HL-60/S4 treated with phorbol 12-myristate 13-acetate at 8.2 ng/mL for 4 days and 3 days (cell line): ENCODE data around the gene NRGN.

Experiments
- in situ Hi-C: fragments of 300-500 bp; cut with MboI; formaldehyde crosslinking; loops from 2 replicates; pipeline ENCODE4 v1.15.0; 2022; ENCODE audit warnings: low sequenced_read_pairs

The NRGN gene

DNA sequence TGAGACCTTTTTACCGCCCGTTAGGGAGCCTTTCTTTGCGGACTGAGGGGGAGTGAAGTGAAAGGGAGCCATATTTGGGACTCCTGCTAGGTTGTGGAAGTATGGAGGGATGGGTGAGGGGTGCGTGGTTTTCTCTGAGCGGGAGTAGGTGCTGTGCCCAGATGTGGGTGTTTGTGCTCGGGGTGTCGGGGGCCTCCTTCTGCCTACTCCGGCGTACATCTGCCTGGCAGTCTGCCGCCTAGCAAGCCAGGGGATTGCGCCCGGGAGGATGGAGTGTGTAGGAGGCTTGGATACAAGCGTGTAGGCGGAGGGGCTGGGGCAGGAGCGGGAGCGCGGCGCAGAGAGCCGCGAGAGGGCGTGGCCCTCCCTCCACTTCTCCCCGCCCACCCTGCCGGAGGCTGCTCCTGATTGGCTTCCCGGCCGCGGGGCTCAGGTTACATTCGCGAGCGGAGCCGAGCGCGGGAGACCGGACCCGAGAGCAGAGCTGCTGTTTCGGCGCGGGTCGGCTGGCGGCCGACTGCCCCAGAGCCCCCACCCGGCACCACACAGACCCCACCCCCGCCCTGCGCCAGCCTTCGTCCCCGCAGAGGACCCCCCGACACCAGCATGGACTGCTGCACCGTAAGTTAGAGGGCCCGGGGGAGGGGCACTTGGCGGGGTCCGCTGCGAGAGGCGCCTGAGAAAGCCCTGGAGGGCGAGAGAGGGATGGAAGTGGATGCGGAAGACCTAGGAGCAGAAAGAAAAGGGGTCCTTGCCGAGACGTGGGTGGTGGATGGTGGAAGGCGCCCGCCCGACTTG, at the start of gene NRGN:
TSS of gene NRGN (plus strand) at position 464 of the 798 bp plus-strand sequence. CDS start at position 607, 143 bp downstream.
- in situ Hi-C loops: loop anchor here (10.0 kb wide), 1 partner anchor 65 kb away; the partner anchor contains the start of genes SIAE and SPA17

DNA sequence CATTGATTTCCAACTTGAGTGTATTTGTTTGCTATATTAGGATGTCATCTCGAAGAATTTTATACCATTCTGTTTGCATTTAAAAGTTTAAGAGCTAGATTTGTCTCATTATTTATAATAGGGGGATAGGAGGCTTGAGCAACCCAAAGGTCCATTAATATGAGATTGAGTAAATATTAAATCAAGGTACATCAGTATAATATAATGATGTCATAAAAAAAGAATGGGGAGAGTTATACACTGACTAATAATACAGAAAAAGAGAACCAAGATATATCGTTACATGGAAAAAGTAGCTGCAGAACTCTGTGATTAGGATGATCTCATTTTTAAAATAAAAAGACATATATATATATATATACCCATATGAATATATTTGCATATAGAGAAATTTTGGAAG, 46.6 kb upstream of the NRGN start:
- in situ Hi-C loops: no loop called here

DNA sequence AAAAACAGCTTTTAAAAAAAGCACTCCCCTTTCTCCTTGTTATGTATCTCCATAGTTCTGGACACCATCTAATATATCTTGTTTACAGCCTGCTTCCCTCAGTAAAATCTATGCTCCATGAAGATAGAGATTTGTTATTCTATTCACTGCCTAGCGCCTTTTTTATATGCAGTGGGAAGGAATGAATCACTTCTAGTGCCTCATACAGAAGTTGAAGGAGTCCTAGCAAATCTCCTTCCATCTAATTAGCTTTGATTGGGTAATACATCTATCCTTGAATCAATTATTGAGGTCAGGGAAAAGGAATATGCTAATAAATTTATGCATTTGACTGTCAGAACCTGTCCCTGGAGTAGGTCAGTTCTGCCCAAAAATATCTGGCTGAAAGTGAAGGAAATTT, 40.2 kb upstream of the NRGN start:
- in situ Hi-C loops: no loop called here

DNA sequence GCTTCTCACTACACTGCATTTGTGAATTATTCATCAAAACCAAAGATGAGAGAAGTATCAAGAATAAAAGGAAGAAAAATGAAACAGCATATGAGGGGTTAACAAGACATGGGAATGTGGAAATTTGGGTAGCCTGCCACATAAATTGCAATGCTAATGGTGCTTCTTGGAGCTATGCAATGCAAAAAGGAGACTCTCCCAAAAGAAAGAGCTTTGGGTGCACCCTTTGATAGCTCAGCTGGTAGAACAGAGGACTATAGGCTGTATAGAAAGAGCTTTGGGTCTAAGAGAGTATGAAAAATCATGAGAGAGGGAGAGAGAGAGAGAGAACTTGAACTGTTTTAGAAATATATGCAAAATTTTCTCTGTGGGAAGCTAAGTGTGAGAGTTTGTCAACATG, 39.7 kb upstream of the NRGN start:
- in situ Hi-C loops: no loop called here

DNA sequence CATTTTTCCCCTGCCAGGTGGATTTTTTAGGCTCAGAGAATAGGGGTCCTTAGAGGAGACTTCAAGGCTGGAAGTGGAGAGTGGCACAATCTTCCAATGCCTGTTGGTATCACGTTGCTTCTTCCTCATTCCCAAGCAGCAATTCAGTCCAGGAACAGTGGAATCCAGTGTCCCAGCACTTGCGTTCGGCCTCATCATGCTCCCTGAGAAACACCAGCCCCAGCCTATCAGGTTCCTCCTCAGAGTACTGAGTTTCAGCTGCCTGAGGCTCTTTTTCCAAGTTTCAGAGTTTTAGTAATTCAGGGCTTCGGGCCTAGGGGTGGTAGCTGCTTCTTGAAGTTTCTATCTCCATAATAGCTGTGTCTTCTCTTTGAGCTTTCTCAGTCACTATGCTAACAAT, 31.9 kb upstream of the NRGN start:
- in situ Hi-C loops: no loop called here

DNA sequence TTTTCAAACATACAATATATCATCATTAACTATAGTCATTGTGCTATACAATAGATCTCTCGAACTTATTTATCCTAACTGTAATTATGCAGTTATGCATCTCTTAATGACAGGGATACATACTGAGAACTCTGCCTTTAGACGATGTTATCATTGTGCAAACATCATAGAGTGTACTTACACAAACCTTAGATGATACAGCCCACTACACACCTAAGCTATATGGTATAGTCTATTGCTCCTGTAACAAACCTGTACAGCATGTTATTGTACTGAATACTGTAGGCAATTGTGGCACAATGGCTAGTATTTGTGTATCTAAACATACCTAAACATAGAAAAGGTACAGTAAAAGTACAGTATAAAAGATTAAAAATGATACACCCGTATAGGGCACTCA, 27.4 kb upstream of the NRGN start:
- in situ Hi-C loops: no loop called here

DNA sequence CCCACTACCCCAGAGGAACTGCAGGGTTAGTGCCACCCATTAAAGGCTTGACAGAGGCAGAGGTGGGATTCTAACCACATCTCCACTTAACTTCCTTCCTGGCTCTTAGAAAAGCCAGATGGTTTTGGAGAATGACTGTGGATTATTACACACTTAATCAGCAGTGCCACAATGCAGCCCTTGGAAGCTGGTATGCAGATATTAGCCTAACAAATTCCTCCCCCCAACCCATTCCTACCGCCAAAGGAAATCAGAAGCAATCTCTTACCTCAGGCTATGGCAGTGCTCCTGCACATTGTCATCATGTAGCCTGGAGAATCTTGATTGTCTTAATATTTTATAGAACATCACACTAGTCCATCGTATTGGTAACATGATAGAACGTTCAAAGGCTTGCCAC, 23.2 kb upstream of the NRGN start:
- in situ Hi-C loops: no loop called here

DNA sequence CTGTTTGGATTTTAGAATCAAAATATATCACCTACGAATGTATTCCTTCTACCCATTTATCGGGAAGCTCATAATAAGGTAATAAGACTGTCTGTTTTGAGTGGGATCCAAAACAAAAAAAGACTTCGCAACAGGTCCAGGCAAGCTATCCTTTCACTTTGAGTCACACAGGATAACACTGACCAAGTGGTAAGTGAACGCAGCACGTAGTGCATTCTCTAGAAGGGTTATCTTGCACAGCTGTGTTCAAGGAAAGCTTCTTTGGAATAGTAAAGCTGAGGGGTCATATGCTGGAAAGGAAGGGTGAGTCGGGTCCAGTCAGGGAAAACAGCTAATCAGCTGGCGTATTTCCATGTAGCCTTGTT, 22.3 kb upstream of the NRGN start:
- in situ Hi-C loops: no loop called here

DNA sequence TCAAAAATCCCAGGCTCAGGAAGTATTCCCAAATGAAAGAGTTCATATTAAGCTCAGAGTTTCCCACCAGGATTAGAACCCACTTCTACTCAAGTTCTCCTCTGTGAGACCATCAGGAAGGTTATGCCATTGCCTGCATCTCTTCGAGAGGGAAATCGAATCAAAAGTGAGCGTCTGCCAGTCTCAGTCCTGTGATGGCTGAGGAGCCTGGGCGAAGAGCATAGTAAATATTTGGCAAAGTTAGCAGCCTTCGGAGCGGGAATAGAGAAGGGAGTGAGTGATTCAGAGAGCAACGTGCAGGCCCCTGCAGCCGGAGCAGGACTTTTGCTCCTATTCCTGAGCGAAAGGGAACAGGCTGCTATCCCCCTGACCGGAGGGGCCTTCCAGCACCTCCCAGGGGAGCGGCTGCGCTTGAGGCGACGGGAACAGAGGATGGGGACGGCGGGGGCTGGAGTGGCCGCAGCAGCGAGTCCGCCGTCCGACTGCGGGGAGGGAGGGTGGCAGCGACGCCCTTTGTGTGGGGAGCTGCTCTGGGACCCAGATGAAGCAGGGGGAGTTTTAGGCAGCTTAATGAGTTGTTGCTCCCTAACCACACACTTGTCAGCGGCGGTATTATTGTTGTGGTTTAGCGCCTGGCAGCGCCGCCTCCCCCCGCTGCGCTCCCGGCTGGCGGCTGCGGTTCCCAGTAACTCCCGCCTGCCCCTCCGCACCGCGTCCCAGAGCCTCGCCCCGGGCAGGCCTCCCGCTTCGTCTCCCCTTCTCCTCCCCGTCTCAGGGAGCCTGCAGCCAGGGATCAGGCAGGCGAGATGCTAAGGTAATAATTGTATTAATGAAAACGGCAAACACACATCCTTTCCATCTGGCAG, 21.7 kb upstream of the NRGN start:
- in situ Hi-C loops: no loop called here

DNA sequence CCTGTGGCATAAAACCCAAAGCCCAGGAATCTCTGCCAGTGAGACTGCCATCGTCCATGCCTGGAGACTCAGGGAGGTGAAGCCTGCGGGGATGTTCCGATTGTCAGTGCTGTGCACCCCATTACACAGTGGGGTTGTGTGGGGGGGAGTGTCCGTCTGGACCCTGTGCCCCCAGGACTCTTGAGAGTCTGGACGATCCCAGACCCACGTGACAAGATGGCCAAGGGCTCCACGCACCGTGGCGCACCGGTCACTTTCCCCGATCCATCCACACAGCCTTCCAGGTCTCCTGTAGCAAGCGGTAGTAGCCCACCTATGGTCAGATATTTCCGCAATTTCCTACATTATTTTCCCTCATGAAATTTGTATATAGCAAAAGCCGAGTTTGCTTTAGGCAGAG, 20.9 kb upstream of the NRGN start:
- in situ Hi-C loops: no loop called here

DNA sequence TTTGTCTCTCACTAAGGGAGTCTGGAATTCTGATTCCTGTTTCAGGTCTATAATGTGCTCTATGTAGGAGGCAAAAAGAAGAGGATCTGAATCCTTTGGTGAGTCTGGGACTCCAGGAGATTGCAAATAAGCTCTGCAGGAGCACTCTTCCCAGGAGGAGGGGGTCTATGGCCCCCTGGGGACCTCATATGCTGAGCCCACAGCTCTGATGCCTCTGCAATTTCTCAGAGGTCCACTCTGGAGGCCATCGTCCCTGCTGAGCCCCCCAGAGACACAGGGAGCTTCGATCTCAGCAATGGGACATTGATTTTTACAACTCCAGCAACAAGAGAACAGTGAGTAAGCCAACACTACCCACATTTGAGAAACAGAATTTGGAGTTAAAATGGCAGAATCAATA, 20.2 kb upstream of the NRGN start:
- in situ Hi-C loops: no loop called here

DNA sequence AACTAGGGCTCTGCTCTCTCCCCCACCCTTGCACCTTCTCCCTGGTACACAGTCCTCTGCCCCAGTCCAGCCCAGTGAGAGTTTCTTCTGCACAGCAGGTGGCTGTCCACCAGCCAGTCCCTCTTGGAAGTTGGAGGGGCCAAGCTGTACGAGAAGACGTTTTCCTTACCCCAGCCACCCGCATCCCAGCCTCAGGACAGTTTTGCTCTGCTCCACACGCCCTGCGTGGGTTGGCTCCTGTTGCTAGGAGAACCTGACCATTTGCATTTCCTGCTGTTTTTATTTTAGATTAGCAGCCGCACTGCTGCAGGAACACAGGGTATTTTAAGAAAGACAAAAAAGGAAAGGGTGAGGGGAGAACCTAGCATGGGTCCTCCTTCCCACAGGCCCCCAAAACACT, 17.6 kb upstream of the NRGN start:
- in situ Hi-C loops: no loop called here

DNA sequence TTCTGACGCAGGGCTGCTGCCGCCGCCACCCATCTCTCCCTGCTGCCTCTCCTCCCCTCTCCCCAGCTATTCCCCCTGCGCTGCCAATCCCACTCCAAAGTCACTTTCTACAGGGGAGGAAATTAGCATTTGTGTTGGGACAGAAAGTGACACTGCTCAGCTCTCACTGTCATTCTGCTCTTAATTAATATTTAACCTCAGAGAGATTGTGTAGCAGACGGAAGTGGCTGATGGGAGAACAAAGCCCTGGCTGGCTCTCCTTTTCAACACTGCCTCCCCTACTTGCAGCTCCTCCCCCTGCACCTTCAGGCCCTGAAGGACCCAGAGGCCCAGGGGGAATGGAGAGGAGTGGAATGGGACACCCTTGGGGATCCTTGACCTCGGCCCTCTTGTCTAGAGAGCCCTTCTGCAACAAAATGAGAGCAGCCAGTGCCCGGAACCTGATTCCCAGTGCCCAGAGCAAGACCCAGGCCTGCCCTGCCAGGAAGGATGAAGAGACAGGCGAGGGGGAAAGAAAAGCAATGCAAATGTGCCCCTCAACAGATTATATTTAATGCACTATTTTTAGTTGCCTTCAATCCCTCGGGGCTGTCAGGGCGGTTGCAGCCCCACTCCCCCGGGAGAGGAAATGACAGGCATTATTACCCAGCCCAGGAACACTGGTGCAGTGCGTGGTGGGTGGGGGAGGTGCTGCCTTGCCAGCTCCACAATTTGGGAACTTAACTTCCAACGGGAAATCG, 14.6 kb upstream of the NRGN start:
- in situ Hi-C loops: no loop called here

DNA sequence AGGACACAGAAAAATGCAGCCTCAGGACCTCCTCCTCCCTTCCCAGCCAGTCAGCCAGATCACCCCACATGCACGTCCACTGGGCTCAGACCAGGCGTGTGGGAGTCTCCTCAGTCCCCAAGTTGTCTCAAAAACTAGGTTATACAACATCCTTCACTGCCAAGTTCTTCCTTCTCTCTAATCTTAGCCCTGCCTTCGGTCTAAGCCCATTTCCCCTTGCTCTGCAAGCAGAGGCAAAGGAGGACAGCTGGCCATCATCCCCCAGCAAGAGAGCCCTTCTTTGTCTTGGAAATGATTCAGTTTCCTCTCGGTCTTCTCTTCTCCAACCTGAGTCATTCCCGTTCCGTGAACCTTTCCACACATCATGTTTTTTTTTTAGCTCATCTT, 14.0 kb upstream of the NRGN start:
- in situ Hi-C loops: no loop called here

DNA sequence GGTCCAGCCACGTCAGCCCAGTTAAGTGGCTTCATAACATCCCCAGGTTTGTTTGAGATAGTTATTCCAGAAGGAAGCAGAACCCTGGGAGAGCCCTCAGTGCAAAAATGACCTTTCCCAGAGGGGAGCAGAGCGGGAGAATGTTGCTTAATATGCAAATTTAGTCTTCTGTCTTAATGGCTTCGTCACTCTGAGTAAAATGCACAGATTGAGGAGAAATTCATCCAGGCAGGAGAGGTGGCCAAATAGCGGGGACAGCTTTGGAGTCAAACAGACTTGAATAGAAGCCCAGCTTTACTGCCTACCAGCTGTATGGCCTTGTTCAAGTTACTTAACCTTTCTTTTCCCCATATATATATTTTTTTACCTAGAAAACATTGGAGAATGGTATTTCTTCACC, 12.3 kb upstream of the NRGN start:
- in situ Hi-C loops: no loop called here

DNA sequence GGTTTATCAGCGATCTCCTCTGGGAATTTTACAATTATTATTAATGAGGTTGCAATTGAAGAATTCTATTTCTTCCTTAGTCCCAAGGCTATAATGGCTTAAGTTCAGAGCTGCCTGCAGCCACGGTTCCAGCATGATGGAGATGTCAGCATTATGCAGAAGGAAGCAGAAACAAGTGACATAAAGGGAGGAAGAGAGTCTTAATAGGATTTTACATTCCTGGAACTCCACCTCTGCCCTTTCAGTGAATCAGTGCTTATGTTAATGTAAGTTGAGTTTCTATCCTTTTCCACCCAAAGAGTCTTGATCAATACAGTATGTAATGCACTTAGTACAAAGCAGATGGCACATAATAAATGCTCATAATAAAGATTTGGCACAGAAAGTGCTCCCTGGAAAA, 11.6 kb upstream of the NRGN start:
- in situ Hi-C loops: no loop called here

DNA sequence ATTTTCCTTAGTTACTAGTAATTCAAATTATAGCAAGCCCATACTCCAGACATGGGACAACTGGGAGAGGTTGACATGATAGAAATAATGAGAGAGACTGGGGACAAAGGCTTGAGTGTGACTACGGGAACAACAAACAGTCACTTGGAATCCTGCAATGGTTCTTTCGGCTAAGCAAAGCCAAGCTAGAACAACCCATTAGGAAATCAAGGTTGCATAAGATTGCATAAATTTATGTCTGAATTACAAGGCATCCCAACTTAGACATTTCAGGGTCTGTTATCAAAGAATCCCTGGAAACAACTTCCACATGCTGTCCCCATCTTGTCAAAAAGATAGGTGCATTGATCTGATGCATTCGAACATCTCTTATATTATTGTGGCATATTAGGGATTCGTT, 10.2 kb upstream of the NRGN start:
- in situ Hi-C loops: no loop called here

DNA sequence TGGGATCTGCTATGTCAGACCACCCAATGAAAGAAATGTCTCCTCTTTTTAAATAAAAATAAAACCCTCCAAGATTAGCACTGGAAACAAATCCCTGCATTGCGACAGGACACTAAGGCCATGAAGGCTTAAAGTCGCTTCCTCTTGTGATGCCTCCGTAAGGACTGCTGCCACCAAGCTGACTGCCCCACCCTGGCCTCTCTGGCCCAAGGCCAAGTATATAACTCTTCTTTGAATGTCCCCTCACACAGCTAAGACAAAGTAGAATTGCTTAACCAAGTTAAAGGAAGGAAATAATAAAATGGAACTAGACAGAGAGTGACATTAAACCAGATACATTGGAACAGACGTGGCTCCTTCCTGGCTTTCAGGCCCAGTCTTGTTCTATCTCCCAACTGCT, 7.5 kb upstream of the NRGN start:
- in situ Hi-C loops: no loop called here

DNA sequence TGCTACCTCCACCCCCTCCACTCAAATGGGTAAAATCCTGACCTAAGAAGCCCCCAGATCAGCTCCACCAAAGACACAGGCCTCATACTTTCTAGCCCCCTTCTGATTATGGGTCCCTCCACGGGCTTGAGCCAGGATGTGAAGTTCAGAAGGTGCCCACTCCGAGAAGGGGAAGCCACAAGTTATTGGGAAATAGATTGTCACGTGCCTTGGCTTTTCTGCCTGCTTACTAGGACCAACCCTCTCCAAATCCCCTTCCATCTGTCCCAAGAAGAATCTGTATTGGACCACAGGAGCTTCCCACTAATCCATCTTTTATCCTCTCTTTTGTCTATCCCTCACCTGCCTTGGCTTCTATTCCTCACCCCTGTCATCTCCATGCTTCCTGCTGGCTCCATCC, 3.0 kb upstream of the NRGN start:
- in situ Hi-C loops: no loop called here

DNA sequence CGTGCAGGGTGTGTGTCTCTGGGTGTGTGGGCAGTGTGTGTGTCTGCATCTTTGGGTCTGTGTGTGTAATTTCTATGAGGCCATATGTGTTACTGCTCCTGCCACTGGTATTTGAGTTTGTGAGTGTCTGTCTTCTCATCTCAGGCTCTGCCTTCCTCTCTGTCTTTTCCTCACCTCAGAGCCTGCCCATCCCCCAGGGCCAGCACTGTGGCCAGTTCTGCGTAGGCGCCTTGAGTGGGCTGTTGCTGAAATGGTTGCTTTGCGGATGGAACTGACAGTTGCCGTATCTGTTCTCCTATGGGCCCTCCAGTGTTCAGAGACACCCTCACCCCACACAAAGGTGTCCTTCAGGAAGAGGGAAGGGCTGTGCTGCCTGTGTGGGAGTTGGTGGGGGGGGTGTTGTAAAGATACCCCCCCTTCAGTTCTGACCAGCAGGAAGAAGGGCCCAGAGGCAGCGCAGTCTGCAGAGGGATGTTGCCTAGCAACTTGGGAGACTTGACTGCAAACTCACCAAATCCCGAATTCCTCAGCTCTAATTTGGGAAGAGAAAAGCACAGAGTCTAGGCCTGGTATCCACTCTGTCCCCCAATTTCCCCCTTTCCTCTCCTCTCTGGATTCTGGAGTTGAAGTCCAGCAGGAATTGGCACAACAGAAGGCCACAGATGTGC, 2.0 kb upstream of the NRGN start:
- in situ Hi-C loops: no loop called here
